Ovary (tissue), 9 donors: ENCODE measurements around the gene B3GALNT1. TPM values are rescaled to one million over a fixed set of nuclear protein-coding genes. Genes with fewer than 3 reads are reported as not detected.

Experiments
- DNase-seq, 5 donors: peaks; one replicate each; pipeline ENCODE4 v3.0.0-alpha.2; 2019 to 2020
- H3K27ac ChIP-seq, 2 donors: fragments of 200-600 bp; one replicate each; pipeline versions ENCODE4 v1.5.1 to v1.8.0; 2019 to 2022
- H3K27me3 ChIP-seq: fragments of 200-600 bp; one replicate; pipeline ENCODE4 v1.8.0; 2022
- H3K36me3 ChIP-seq: fragments of 200-600 bp; sonication (generic); one replicate; pipeline ENCODE4 v1.5.1; 2019
- H3K4me1 ChIP-seq: one replicate; pipeline ENCODE4 v1.8.1; 2013; ENCODE audit warnings: mild to moderate bottlenecking, moderate library complexity; ENCODE audit not compliant: insufficient read depth
- H3K4me3 ChIP-seq: fragments of 200-600 bp; sonication (generic); one replicate; pipeline ENCODE4 v1.5.1; 2017
- H3K9me3 ChIP-seq, 2 donors: fragments of 200-600 bp in 1 of 2; sonication (generic) in 1 of 2; one replicate each; pipeline versions ENCODE4 v1.5.1 to v1.8.1; 2013 to 2019; ENCODE audit warnings: mild to moderate bottlenecking in 1 of 2, moderate library complexity in 1 of 2
- EP300 ChIP-seq: sonication (generic); formaldehyde crosslinking; IDR thresholded peaks from one replicate; pipeline ENCODE4 v1.6.1; 2017; ENCODE audit warnings: antibody characterized with exemption
- POLR2A ChIP-seq: fragments of 450-650 bp; IDR thresholded peaks from one replicate; pipeline ENCODE4 v1.6.1; 2017; ENCODE audit warnings: antibody characterized with exemption, mild to moderate bottlenecking, moderate library complexity
- WGBS, 3 donors: extraction: QIAGEN DNeasy Blood & Tissue Kit in 1 of 3; methylation state at CpG; one replicate each; pipeline versions ENCODE4 v1.1.5 to v1.1.7; 2013 to 2017; 5-methylcytosine and 5-hydroxymethylcytosine counted together
- intact Hi-C, 4 donors: fragments of 100-400 bp; cut with DNase I; formaldehyde crosslinking; loops; one replicate each; pipeline versions ENCODE4 v1.11.0 to v1.15.1; 2022 to 2023
- polyA plus RNA-seq, 2 donors: library from polyadenylated mRNA; stranded (reverse); fragments of 200-250 nt in 1 of 2; fragments of 350-450 nt in 1 of 2; fragmentation: Illumina TruSeq in 1 of 2; extraction: RNeasy Lipid Tissue Mini Kit (QIAGEN cat#74804) in 1 of 2; gene quantifications; one replicate each; pipeline ENCODE4 v1.2.3, GENCODE V29; 2013 to 2014
- total RNA-seq, 7 donors: library from RNA; depleted of rRNA in 2 of 7; stranded (reverse); fragments of >200 nt in 2 of 7; fragmentation: NEBNext Ultra II Directional in 3 of 7; extraction: Animal tissue kit (Norgen Biotek cat#: 25700) in 3 of 7; gene quantifications; one replicate each; pipeline versions ENCODE4 v1.1.0 to v1.2.4, GENCODE V29; 2016 to 2023
- TF ChIP-seq, protein P1 (sequence below), 3 donors: fragments of 450-650 bp in 2 of 3; fragments of 200-600 bp in 1 of 3; IDR thresholded peaks; one replicate each; pipeline versions ENCODE4 v1.5.1 to v1.8.0; 2016 to 2022; ENCODE audit warnings: antibody characterized with exemption in 3 of 3, mild to moderate bottlenecking in 1 of 3
- donor health status: DM: no; HTN: no; CAD: no; lungs with moderate emphysema.
- donor health status: DM: no; HTN: no; CAD: no.
- donor health status: Bipolar disorder and iron deficiency.
- donor health status: DM: yes; HTN: yes; CAD: no.
- donor health status: DM: no; HTN: no; CAD: no.
- donor health status: DM: yes; HTN: yes; CAD: no.

Gene B3GALNT1
- total and polyA plus RNA-seq, 9 donors: 6.4 to 31.0 (median 18.2) TPM

GRCh38 chr3:161107311-161107710 lies 2.2 kb upstream of the B3GALNT1 start:
- no peaks in the 10 kb centered on the region for H3K9me3 ChIP-seq
- DNase-seq: no peak
- H3K27ac ChIP-seq: no peak overlapping the region
- intact Hi-C loops: no loop called here
- WGBS, 3 donors: 71 to 88% (median 79%) methylated on average over 1 of the region's 1 CpG
- no peak for TF ChIP-seq POLR2A
- TF ChIP-seq, protein P1, sequence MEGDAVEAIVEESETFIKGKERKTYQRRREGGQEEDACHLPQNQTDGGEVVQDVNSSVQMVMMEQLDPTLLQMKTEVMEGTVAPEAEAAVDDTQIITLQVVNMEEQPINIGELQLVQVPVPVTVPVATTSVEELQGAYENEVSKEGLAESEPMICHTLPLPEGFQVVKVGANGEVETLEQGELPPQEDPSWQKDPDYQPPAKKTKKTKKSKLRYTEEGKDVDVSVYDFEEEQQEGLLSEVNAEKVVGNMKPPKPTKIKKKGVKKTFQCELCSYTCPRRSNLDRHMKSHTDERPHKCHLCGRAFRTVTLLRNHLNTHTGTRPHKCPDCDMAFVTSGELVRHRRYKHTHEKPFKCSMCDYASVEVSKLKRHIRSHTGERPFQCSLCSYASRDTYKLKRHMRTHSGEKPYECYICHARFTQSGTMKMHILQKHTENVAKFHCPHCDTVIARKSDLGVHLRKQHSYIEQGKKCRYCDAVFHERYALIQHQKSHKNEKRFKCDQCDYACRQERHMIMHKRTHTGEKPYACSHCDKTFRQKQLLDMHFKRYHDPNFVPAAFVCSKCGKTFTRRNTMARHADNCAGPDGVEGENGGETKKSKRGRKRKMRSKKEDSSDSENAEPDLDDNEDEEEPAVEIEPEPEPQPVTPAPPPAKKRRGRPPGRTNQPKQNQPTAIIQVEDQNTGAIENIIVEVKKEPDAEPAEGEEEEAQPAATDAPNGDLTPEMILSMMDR (IDR thresholded peaks at IDR 0.05): no peak
- TF ChIP-seq EP300: no peak
- H3K27me3 ChIP-seq: no peaks in the 10 kb centered on the region
- H3K36me3 ChIP-seq: no peaks in the 10 kb centered on the region
- H3K4me3 ChIP-seq: no peak overlapping the region
- peaks cover 9% of the 10 kb centered on the region for H3K4me1 ChIP-seq

- no peak for DNase-seq
- Histone ChIP-seq H3K27ac (no peak overlapping the region), H3K4me1 (peaks cover 9% of the 10 kb centered on the region), H3K4me3 (peak overlapping the region; percentile 71), H3K36me3 (no peaks in the 10 kb centered on the region), H3K9me3 (no peaks in the 10 kb centered on the region), H3K27me3 (no peaks in the 10 kb centered on the region)
- TF ChIP-seq, protein P1 (IDR thresholded peaks at IDR 0.05): no peak
- TF ChIP-seq POLR2A (no peak), EP300 (no peak)
- 77 to 83% (median 80%) methylated on average over 22 of the region's 22 CpGs for WGBS, 3 donors
- intact Hi-C loops: no loop called here
Measured at GRCh38 chr3:161103776-161104385, 1.3 kb downstream of the B3GALNT1 start.

- 51 to 62% (median 56%) methylated on average over 3 of the region's 3 CpGs for WGBS, 3 donors
- Histone ChIP-seq H3K9me3 (no peaks in the 10 kb centered on the region), H3K27ac (no peak overlapping the region), H3K4me3 (no peak overlapping the region), H3K27me3 (no peaks in the 10 kb centered on the region), H3K36me3 (no peaks in the 10 kb centered on the region), H3K4me1 (peaks cover 9% of the 10 kb centered on the region)
- TF ChIP-seq POLR2A (no peak), EP300 (no peak)
- TF ChIP-seq, protein P1 (IDR thresholded peaks at IDR 0.05): no peak
- intact Hi-C loops: no loop called here
- no peak for DNase-seq
Measured at GRCh38 chr3:161101609-161102008, 3.5 kb downstream of the B3GALNT1 start.

- Histone ChIP-seq H3K36me3 (no peaks in the 10 kb centered on the region), H3K27ac (no peak overlapping the region), H3K27me3 (no peaks in the 10 kb centered on the region), H3K9me3 (no peaks in the 10 kb centered on the region), H3K4me1 (peaks cover 8% of the 10 kb centered on the region), H3K4me3 (no peak overlapping the region)
- intact Hi-C loops: no loop called here
- TF ChIP-seq, protein P1 (IDR thresholded peaks at IDR 0.05): no peak
- TF ChIP-seq EP300: no peak
- no peak for TF ChIP-seq POLR2A
- DNase-seq: no peak
- WGBS, 3 donors: 91 to 94% (median 92%) methylated on average over 6 of the region's 6 CpGs
Measured at GRCh38 chr3:161100994-161101393, 4.2 kb downstream of the B3GALNT1 start.
